K562 treated with DMSO at 1 percent for 12 hours (cell line): ENCODE results near the gene GTF3C1. TPM values are rescaled to one million over a fixed set of nuclear protein-coding genes. Genes with fewer than 3 reads are reported as not detected.

Experiments used
- total RNA-seq: library from RNA; unstranded; fragments of 300-600 nt; gene quantifications from 2 replicates; pipeline ENCODE4 v1.2.3, GENCODE V29; 2022; ENCODE audit not compliant: insufficient read depth

GTF3C1 gene, protein sequence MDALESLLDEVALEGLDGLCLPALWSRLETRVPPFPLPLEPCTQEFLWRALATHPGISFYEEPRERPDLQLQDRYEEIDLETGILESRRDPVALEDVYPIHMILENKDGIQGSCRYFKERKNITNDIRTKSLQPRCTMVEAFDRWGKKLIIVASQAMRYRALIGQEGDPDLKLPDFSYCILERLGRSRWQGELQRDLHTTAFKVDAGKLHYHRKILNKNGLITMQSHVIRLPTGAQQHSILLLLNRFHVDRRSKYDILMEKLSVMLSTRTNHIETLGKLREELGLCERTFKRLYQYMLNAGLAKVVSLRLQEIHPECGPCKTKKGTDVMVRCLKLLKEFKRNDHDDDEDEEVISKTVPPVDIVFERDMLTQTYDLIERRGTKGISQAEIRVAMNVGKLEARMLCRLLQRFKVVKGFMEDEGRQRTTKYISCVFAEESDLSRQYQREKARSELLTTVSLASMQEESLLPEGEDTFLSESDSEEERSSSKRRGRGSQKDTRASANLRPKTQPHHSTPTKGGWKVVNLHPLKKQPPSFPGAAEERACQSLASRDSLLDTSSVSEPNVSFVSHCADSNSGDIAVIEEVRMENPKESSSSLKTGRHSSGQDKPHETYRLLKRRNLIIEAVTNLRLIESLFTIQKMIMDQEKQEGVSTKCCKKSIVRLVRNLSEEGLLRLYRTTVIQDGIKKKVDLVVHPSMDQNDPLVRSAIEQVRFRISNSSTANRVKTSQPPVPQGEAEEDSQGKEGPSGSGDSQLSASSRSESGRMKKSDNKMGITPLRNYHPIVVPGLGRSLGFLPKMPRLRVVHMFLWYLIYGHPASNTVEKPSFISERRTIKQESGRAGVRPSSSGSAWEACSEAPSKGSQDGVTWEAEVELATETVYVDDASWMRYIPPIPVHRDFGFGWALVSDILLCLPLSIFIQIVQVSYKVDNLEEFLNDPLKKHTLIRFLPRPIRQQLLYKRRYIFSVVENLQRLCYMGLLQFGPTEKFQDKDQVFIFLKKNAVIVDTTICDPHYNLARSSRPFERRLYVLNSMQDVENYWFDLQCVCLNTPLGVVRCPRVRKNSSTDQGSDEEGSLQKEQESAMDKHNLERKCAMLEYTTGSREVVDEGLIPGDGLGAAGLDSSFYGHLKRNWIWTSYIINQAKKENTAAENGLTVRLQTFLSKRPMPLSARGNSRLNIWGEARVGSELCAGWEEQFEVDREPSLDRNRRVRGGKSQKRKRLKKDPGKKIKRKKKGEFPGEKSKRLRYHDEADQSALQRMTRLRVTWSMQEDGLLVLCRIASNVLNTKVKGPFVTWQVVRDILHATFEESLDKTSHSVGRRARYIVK (N-terminal part only)
- total RNA-seq, result 74.9 and 88.8 TPM in 2 replicates

DNA sequence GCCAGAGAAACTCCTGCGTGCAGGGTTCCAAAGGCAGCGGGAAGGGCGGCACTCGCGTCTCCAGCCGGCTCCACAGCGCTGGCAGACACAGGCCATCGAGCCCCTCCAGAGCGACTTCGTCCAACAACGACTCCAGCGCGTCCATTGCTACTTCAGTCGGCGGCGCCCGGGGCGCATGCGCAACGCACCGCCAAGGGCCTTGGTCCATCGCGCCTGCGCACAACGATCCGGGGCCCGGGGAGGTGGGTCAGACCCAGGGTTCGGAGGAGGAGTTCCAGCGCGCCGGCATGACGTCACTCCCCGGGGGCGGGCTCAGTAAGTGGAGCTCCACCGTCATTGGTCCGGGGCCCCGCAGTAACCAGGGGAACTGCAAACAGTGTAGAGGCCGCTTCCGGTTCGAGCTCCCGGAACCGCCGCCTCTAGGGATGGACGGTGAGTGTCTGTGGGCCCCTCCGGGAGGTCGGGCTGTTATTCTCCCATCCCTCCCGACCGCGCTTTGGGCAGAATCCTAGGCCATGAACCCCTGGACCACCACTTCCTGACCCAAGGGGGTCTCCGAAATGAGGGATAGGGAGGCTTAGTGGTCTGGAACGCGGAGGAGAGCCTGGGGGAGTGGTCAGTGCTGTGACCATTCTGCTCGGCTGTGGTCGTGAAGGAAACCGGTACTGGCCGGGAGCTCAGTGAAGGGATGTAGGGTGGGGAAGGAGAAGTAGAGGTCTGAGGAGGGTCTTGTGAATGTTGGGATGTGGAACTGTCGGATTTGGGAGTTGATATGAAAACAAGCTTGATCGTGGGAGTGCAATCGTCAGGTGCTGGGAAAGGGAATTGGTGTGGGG is at the start of gene GTF3C1, which contains the start of gene KATNIP:
TSS of gene GTF3C1 (minus strand) at position 168 of the 836 bp plus-strand sequence. CDS start at position 145, 23 bp downstream.
TSS of gene KATNIP (plus strand) at position 399 of the 836 bp plus-strand sequence. CDS start at position 426, 27 bp downstream.

Other genes starting within 250 kb of the GTF3C1 start
- 1.3 and 3.8 TPM in 2 replicates for gene IL4R, start 235.9 kb downstream of the GTF3C1 start, total RNA-seq
- 2.0 and 2.2 TPM in 2 replicates for gene IL21R, start 147.7 kb downstream of the GTF3C1 start, total RNA-seq
- 3.9 and 12.5 TPM in 2 replicates for gene KATNIP, start 231 bp upstream of the GTF3C1 start, total RNA-seq